A204.1 (cell line): ENCODE measurements around the gene XAB2.
"Not testable (repeated sequence)": the region's sequence is repeated elsewhere in the genome, so short reads cannot be mapped to it uniquely, and the experiment has no call there.

Source experiments
- FAIRE-seq: peaks from 2 replicates; lab custom pipeline; 2012; peaks lifted over from hg19 to GRCh38; lab: Jason Lieb, UNC

XAB2 gene

GRCh38 chr19:7648265-7649014 lies 19.1 kb upstream of the XAB2 start:
- FAIRE-seq = no peak

- FAIRE-seq = no peak
Measured at GRCh38 chr19:7647156-7647555, 17.8 kb upstream of the XAB2 start.

- no peak for FAIRE-seq
Measured at GRCh38 chr19:7646426-7646700, 17.0 kb upstream of the XAB2 start.

GRCh38 chr19:7645656-7646425 lies 16.5 kb upstream of the XAB2 start:
- no peak for FAIRE-seq

- FAIRE-seq = no peak
Measured at GRCh38 chr19:7645163-7645562, 15.8 kb upstream of the XAB2 start.

- FAIRE-seq = no peak
Measured at GRCh38 chr19:7644550-7644877, 15.2 kb upstream of the XAB2 start.

- not testable (repeated sequence) for FAIRE-seq
Measured at GRCh38 chr19:7643629-7644549, 14.5 kb upstream of the XAB2 start.

GRCh38 chr19:7643031-7643415 lies 13.7 kb upstream of the XAB2 start:
- no peak for FAIRE-seq

- no peak for FAIRE-seq
Measured at GRCh38 chr19:7642295-7643030, 13.1 kb upstream of the XAB2 start.

GRCh38 chr19:7641290-7642276 lies 12.2 kb upstream of the XAB2 start:
- FAIRE-seq = no peak

GRCh38 chr19:7640803-7641202 lies 11.5 kb upstream of the XAB2 start:
- no peak for FAIRE-seq

GRCh38 chr19:7639863-7640348 lies 10.6 kb upstream of the XAB2 start:
- FAIRE-seq = no peak

- FAIRE-seq = no peak
Measured at GRCh38 chr19:7638802-7639465, 9.6 kb upstream of the XAB2 start.

- FAIRE-seq = no peak
Measured at GRCh38 chr19:7637374-7638256, 8.3 kb upstream of the XAB2 start.

GRCh38 chr19:7636691-7637373 lies 7.5 kb upstream of the XAB2 start, which contains the start of gene STXBP2:
STXBP2 (plus strand) TSS chr19:7637110; CDS start chr19:7637150, 40 bp downstream.
- FAIRE-seq = no peak

- no peak for FAIRE-seq
Measured at GRCh38 chr19:7636317-7636690, 7.0 kb upstream of the XAB2 start.

GRCh38 chr19:7635670-7636069 lies 6.3 kb upstream of the XAB2 start:
- no peak for FAIRE-seq

- FAIRE-seq = no peak
Measured at GRCh38 chr19:7633698-7634097, 4.4 kb upstream of the XAB2 start, which contains the start of gene PCP2. PCP2 (minus strand) TSS chr19:7633719; CDS start chr19:7633457, 262 bp downstream.
